IMR-90 (cell line): ENCODE data around the gene RBMS3.

ENCODE experiments used
- CEBPB ChIP-seq: IDR thresholded peaks from 2 replicates; pipeline ENCODE4 v1.6.1; 2012; ENCODE audit warnings: low read depth, low read length, improper control_type of control experiment
- CHD1 ChIP-seq: IDR thresholded peaks from 2 replicates; pipeline ENCODE4 v1.6.1; 2012; ENCODE audit warnings: low read depth, low read length, improper control_type of control experiment
- CTCF ChIP-seq: conservative IDR thresholded peaks from 2 replicates; pipeline ENCODE4 v1.5.1; 2012; ENCODE audit warnings: mild to moderate bottlenecking, low read depth, low read length, improper control_type of control experiment
- POLR2A ChIP-seq: IDR thresholded peaks from 2 replicates; pipeline ENCODE4 v1.6.1; 2012; ENCODE audit warnings: mild to moderate bottlenecking, low read depth, low read length
- RAD21 ChIP-seq: IDR thresholded peaks from 2 replicates; pipeline ENCODE4 v1.6.1; 2012; ENCODE audit warnings: low read length, improper control_type of control experiment

- TF ChIP-seq CTCF (peak; percentile 76), POLR2A (no peak), CEBPB (no peak), CHD1 (no peak), RAD21 (peak; percentile 78)
Observed at GRCh38 chr3:29764603-29765254, 483.9 kb downstream of the RBMS3 start.
